WTC11 (cell line): ENCODE measurements around the gene TBX3. TPM values are rescaled to one million over a fixed set of nuclear protein-coding genes. Genes with fewer than 3 reads are reported as not detected.

Experiments used
- ATAC-seq: fragments of 200-7000 bp; cut with Tn5 transposase; 2 replicates; pipeline ENCODE4 v1.10.0; 2021; ENCODE audit warnings: mild to moderate bottlenecking, moderate library complexity
- CTCF ChIA-PET: fragments of 300-600 bp; sonication (Branson Sonifier 250); formaldehyde crosslinking; loops from one replicate; lab custom pipeline; 2021; ENCODE audit warnings: antibody characterized with exemption; lab: Charles Lee
- POLR2A ChIA-PET: fragments of 350-600 bp; sonication (Branson Sonifier 250); formaldehyde crosslinking; loops from one replicate; lab custom pipeline; 2021; ENCODE audit warnings: antibody characterized with exemption; lab: Charles Lee
- DNase-seq: peaks from one replicate; pipeline ENCODE4 v3.0.0; 2021; ENCODE audit warnings: low spot score
- H3K27ac Mint-ChIP-seq: 2 replicates; pipeline ENCODE4 v1.8.0; 2021; ENCODE audit warnings: mixed read lengths
- H3K27me3 Mint-ChIP-seq: 2 replicates; pipeline ENCODE4 v1.8.0; 2021; ENCODE audit warnings: low read depth, mild to moderate bottlenecking, moderate library complexity, mixed read lengths
- H3K36me3 Mint-ChIP-seq: 2 replicates; pipeline ENCODE4 v1.8.0; 2021; ENCODE audit warnings: mixed read lengths
- H3K4me1 Mint-ChIP-seq: 2 replicates; pipeline ENCODE4 v1.8.0; 2022; ENCODE audit warnings: mixed read lengths
- H3K4me3 Mint-ChIP-seq: 2 replicates; pipeline ENCODE4 v1.8.0; 2021; ENCODE audit warnings: mild to moderate bottlenecking, moderate library complexity, mixed read lengths
- H3K9me3 Mint-ChIP-seq: 2 replicates; pipeline ENCODE4 v1.8.0; 2021; ENCODE audit warnings: mixed read lengths
- ETV6 ChIP-seq: sonication (generic); formaldehyde crosslinking; IDR thresholded peaks from 2 replicates; pipeline ENCODE4 v1.8.1; 2022; ENCODE audit warnings: mild to moderate bottlenecking, missing genetic modification reagents
- FOXP1 ChIP-seq: sonication (generic); formaldehyde crosslinking; IDR thresholded peaks from 2 replicates; pipeline ENCODE4 v1.8.0; 2022; ENCODE audit warnings: missing genetic modification reagents, mild to moderate bottlenecking, moderate library complexity, borderline replicate concordance
- GABPB1 ChIP-seq: sonication (generic); formaldehyde crosslinking; IDR thresholded peaks from 2 replicates; pipeline ENCODE4 v1.8.1; 2023; ENCODE audit warnings: mild to moderate bottlenecking, missing genetic modification reagents
- IRF2 ChIP-seq: sonication (generic); formaldehyde crosslinking; IDR thresholded peaks from 2 replicates; pipeline ENCODE4 v1.8.0; 2022; ENCODE audit warnings: low read depth, missing genetic modification reagents, borderline replicate concordance
- MXD4 ChIP-seq: fragments of 250-450 bp; sonication (Bioruptor Pico); IDR thresholded peaks from 2 replicates; pipeline ENCODE4 v1.8.0; 2021; ENCODE audit warnings: mild to moderate bottlenecking, moderate library complexity, borderline replicate concordance
- NFE2L1 ChIP-seq: sonication (generic); formaldehyde crosslinking; IDR thresholded peaks from 2 replicates; pipeline ENCODE4 v1.8.1; 2023; ENCODE audit warnings: missing genetic modification reagents
- NR2C2 ChIP-seq: sonication (generic); formaldehyde crosslinking; IDR thresholded peaks from 2 replicates; pipeline ENCODE4 v1.8.0; 2022; ENCODE audit warnings: mild to moderate bottlenecking, missing genetic modification reagents
- PRRX2 ChIP-seq: fragments of 250-450 bp; sonication (Bioruptor Pico); IDR thresholded peaks from 2 replicates; pipeline ENCODE4 v1.8.0; 2021; ENCODE audit warnings: mild to moderate bottlenecking
- RORB ChIP-seq: fragments of 250-450 bp; sonication (Bioruptor Pico); IDR thresholded peaks from 2 replicates; pipeline ENCODE4 v1.9.0; 2021; ENCODE audit warnings: mild to moderate bottlenecking
- ZNF219 ChIP-seq: sonication (generic); formaldehyde crosslinking; IDR thresholded peaks from 2 replicates; pipeline ENCODE4 v1.8.0; 2023; ENCODE audit warnings: missing genetic modification reagents, mild to moderate bottlenecking, borderline replicate concordance
- ZNF416 ChIP-seq: fragments of 250-450 bp; sonication (Bioruptor Pico); IDR thresholded peaks from 2 replicates; pipeline ENCODE4 v1.9.0; 2021; ENCODE audit warnings: mild to moderate bottlenecking, inconsistent platforms
- total RNA-seq: library from RNA; stranded (reverse); gene quantifications from 3 replicates; pipeline ENCODE4 v1.2.3, GENCODE V29; 2021
- TF ChIP-seq, protein P1 (sequence below): sonication (generic); formaldehyde crosslinking; conservative IDR thresholded peaks from 2 replicates; pipeline ENCODE4 v1.8.1; 2022; ENCODE audit warnings: mild to moderate bottlenecking, missing genetic modification reagents
- TF ChIP-seq, protein P2 (sequence below): sonication (generic); formaldehyde crosslinking; IDR thresholded peaks from 2 replicates; pipeline ENCODE4 v1.8.1; 2023; ENCODE audit warnings: mild to moderate bottlenecking, moderate library complexity, missing genetic modification reagents
- TF ChIP-seq, protein P3 (sequence below): sonication (generic); formaldehyde crosslinking; IDR thresholded peaks from 2 replicates; pipeline ENCODE4 v1.8.1; 2023; ENCODE audit warnings: mild to moderate bottlenecking, missing genetic modification reagents, borderline replicate concordance
- TF ChIP-seq, protein P4 (sequence below): sonication (generic); formaldehyde crosslinking; IDR thresholded peaks from 2 replicates; pipeline ENCODE4 v1.8.1; 2023; ENCODE audit warnings: mild to moderate bottlenecking, missing genetic modification reagents
- TF ChIP-seq, protein P5 (sequence below): fragments of 250-450 bp; sonication (Bioruptor Pico); IDR thresholded peaks from 2 replicates; pipeline ENCODE4 v1.9.0; 2021; ENCODE audit warnings: mild to moderate bottlenecking

Gene TBX3
- total RNA-seq, 1 experiment from 2014 or later: 2.2 TPM

DNA sequence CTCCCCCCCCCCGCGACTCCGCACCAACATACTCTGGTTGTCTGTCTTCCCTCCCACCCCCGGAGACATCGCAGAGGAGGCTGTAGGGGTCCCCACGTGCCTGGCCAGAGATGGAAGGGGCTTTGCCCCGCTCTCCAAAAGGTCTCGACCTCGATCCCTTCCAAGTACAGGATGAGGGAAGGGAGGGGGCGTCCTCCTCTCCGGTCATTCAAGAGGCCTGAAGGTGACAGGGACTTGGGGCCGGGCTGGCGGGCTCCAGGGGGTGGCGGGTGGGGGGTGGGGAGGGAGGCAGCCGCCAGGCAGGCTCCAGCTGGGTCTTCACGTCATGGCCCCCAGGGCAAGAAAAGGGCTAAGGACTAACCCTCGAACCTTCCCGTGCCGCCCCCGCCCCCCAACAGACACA lies 15.1 kb downstream of the TBX3 start (continued):
- TF ChIP-seq IRF2: no peak
- TF ChIP-seq, protein P1, sequence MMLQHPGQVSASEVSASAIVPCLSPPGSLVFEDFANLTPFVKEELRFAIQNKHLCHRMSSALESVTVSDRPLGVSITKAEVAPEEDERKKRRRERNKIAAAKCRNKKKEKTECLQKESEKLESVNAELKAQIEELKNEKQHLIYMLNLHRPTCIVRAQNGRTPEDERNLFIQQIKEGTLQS (CRISPR knock-in tag): no peak
- TF ChIP-seq MXD4 (CRISPR knock-in tag): no peak
- TF ChIP-seq, protein P2, sequence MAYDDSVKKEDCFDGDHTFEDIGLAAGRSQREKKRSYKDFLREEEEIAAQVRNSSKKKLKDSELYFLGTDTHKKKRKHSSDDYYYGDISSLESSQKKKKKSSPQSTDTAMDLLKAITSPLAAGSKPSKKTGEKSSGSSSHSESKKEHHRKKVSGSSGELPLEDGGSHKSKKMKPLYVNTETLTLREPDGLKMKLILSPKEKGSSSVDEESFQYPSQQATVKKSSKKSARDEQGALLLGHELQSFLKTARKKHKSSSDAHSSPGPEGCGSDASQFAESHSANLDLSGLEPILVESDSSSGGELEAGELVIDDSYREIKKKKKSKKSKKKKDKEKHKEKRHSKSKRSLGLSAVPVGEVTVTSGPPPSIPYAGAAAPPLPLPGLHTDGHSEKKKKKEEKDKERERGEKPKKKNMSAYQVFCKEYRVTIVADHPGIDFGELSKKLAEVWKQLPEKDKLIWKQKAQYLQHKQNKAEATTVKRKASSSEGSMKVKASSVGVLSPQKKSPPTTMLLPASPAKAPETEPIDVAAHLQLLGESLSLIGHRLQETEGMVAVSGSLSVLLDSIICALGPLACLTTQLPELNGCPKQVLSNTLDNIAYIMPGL (CRISPR knock-in tag): no peak
- TF ChIP-seq, protein P3, sequence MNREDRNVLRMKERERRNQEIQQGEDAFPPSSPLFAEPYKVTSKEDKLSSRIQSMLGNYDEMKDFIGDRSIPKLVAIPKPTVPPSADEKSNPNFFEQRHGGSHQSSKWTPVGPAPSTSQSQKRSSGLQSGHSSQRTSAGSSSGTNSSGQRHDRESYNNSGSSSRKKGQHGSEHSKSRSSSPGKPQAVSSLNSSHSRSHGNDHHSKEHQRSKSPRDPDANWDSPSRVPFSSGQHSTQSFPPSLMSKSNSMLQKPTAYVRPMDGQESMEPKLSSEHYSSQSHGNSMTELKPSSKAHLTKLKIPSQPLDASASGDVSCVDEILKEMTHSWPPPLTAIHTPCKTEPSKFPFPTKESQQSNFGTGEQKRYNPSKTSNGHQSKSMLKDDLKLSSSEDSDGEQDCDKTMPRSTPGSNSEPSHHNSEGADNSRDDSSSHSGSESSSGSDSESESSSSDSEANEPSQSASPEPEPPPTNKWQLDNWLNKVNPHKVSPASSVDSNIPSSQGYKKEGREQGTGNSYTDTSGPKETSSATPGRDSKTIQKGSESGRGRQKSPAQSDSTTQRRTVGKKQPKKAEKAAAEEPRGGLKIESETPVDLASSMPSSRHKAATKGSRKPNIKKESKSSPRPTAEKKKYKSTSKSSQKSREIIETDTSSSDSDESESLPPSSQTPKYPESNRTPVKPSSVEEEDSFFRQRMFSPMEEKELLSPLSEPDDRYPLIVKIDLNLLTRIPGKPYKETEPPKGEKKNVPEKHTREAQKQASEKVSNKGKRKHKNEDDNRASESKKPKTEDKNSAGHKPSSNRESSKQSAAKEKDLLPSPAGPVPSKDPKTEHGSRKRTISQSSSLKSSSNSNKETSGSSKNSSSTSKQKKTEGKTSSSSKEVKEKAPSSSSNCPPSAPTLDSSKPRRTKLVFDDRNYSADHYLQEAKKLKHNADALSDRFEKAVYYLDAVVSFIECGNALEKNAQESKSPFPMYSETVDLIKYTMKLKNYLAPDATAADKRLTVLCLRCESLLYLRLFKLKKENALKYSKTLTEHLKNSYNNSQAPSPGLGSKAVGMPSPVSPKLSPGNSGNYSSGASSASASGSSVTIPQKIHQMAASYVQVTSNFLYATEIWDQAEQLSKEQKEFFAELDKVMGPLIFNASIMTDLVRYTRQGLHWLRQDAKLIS (CRISPR knock-in tag): no peak
- no peak for TF ChIP-seq NR2C2 (CRISPR knock-in tag)

DNA sequence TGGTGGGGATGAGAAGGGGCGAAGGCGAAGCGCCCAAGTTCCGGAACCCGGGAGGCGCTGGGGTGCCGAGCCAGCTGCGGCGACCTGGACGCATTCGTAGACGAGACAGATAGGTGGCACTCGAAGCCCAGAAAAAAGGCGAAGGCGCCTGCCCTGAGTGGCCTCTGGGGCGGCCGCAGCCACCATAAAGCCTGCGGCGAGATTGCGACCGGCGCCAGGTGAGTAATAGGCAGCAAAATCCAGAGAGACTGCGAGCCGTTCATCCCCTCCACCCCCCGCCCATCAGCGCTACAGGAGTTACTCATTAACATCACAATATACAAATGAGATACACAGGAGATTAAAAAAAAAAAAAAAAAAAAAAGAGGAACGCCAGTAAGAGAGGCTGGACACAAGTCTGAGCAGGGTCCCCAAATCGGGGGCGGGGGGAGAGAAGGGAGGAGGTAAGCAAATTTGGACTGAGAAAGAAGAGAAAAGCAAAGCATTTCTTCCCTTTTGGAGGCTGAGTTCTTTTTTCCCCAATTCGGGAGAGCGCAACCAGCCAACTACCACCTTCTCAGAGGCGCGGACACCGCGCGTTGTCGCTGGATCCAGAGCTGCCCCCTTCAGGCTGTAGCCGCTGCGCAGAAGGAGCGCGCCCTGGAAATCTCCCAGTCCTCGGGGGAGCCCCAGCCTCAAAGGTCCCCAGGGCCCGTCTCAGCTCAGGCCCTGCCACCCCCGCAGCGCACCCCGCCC lies 15.7 kb downstream of the TBX3 start:
- POLR2A ChIA-PET: interaction anchor here (0.5 kb wide), 2 partner anchors 35 to 100 kb away, joined by 3 to 4 read pairs; no protein-coding TSS in a partner anchor
- CTCF ChIA-PET: interaction anchor here (0.6 to 2.3 kb wide), 11 partner anchors 16 to 1119 kb away, joined by 3 to 10 read pairs (median 4); partner anchors contain the start of gene TBX3
- Mint-ChIP-seq H3K9me3 (no peaks in the 10 kb centered on the region), H3K36me3 (no peaks in the 10 kb centered on the region), H3K4me1 (peaks cover 61% of the 10 kb centered on the region), H3K27ac (no peak overlapping the region), H3K27me3 (peaks cover 100% of the 10 kb centered on the region), H3K4me3 (peak overlapping the region; percentile 68)
- DNase-seq: peak; percentile 85
- TF ChIP-seq FOXP1 (CRISPR knock-in tag): peak; percentile 22; the same call in 1 of the 2 replicates
- TF ChIP-seq, protein P3 (CRISPR knock-in tag): no peak
- ATAC-seq: peak; percentile 49

DNA sequence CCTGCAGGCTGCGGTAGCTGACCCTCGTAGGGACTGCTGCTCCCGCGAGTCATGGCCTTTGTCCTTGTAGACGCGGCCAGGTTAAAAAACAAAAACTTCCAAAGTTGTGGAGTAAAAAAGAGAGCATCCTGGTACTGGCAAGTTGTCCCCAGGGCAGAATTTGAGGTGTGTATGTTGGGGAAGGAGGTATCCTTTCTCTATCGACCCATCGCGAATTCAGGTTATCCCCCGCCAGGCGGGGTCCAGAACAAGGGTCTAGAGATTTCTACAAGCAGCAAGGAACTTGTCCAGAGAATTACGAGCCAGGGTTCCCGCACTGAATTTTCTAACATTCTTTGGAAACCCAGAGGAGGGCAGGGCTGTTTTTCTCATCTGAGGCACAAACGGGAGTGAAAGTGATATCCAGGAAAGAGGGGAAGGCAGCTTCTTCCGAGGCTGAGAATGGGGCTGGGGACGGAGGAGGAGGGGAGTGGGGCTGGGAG lies 16.3 kb downstream of the TBX3 start:
- ChIA-PET POLR2A (no interaction called here), CTCF (interaction anchor here (1.1 to 1.4 kb wide), 3 partner anchors 24 to 687 kb away, joined by 3 to 4 read pairs (median 3); no protein-coding TSS in a partner anchor)
- no peak for TF ChIP-seq GABPB1
- TF ChIP-seq ZNF416 (CRISPR knock-in tag): no peak
- TF ChIP-seq, protein P4, sequence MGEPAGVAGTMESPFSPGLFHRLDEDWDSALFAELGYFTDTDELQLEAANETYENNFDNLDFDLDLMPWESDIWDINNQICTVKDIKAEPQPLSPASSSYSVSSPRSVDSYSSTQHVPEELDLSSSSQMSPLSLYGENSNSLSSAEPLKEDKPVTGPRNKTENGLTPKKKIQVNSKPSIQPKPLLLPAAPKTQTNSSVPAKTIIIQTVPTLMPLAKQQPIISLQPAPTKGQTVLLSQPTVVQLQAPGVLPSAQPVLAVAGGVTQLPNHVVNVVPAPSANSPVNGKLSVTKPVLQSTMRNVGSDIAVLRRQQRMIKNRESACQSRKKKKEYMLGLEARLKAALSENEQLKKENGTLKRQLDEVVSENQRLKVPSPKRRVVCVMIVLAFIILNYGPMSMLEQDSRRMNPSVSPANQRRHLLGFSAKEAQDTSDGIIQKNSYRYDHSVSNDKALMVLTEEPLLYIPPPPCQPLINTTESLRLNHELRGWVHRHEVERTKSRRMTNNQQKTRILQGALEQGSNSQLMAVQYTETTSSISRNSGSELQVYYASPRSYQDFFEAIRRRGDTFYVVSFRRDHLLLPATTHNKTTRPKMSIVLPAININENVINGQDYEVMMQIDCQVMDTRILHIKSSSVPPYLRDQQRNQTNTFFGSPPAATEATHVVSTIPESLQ (CRISPR knock-in tag): no peak
- TF ChIP-seq NFE2L1: no peak
- no peak for TF ChIP-seq ETV6 (CRISPR knock-in tag)
- no peak for TF ChIP-seq PRRX2
- no peak for TF ChIP-seq RORB
- TF ChIP-seq, protein P5, sequence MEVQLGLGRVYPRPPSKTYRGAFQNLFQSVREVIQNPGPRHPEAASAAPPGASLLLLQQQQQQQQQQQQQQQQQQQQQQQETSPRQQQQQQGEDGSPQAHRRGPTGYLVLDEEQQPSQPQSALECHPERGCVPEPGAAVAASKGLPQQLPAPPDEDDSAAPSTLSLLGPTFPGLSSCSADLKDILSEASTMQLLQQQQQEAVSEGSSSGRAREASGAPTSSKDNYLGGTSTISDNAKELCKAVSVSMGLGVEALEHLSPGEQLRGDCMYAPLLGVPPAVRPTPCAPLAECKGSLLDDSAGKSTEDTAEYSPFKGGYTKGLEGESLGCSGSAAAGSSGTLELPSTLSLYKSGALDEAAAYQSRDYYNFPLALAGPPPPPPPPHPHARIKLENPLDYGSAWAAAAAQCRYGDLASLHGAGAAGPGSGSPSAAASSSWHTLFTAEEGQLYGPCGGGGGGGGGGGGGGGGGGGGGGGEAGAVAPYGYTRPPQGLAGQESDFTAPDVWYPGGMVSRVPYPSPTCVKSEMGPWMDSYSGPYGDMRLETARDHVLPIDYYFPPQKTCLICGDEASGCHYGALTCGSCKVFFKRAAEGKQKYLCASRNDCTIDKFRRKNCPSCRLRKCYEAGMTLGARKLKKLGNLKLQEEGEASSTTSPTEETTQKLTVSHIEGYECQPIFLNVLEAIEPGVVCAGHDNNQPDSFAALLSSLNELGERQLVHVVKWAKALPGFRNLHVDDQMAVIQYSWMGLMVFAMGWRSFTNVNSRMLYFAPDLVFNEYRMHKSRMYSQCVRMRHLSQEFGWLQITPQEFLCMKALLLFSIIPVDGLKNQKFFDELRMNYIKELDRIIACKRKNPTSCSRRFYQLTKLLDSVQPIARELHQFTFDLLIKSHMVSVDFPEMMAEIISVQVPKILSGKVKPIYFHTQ: no peak
- no peak for TF ChIP-seq ZNF219 (CRISPR knock-in tag)
- ATAC-seq (no peak), DNase-seq (no peak)
- Mint-ChIP-seq H3K36me3 (no peaks in the 10 kb centered on the region), H3K27ac (no peak overlapping the region), H3K9me3 (no peaks in the 10 kb centered on the region), H3K27me3 (peaks cover 100% of the 10 kb centered on the region), H3K4me1 (peaks cover 61% of the 10 kb centered on the region), H3K4me3 (peak overlapping the region; percentile 68)
